HEK293 (cell line): ENCODE data around the gene COX10.
A peak's percentile ranks its signal among the peaks of the same experiment; 100 is the strongest.

ENCODE experiments used
- HOXD13 ChIP-seq: sonication (generic); formaldehyde crosslinking; IDR thresholded peaks from 2 replicates; pipeline ENCODE4 v1.8.0; 2022; ENCODE audit warnings: missing genetic modification reagents, borderline replicate concordance
- IKZF3 ChIP-seq: fragments of 450-650 bp; IDR thresholded peaks from 2 replicates; pipeline ENCODE4 v1.5.0; 2018; ENCODE audit warnings: missing biosample characterization, mild to moderate bottlenecking, missing genetic modification characterization, moderate library complexity
- KLF10 ChIP-seq: fragments of 450-650 bp; IDR thresholded peaks from 2 replicates; pipeline ENCODE4 v1.5.1; 2018; ENCODE audit warnings: missing biosample characterization, mild to moderate bottlenecking, missing genetic modification characterization
- OSR2 ChIP-seq: fragments of 450-650 bp; formaldehyde crosslinking; IDR thresholded peaks from 2 replicates; pipeline ENCODE4 v1.5.1; 2016; ENCODE audit warnings: missing biosample characterization, missing genetic modification characterization
- SETDB1 ChIP-seq: IDR thresholded peaks from one replicate; pipeline ENCODE4 v1.6.1; 2017; ENCODE audit warnings: mild to moderate bottlenecking, low read length, moderate library complexity, mixed read lengths; ENCODE audit not compliant: insufficient read length
- ZBTB20 ChIP-seq: fragments of 450-650 bp; formaldehyde crosslinking; IDR thresholded peaks from 2 replicates; pipeline ENCODE4 v1.5.1; 2016; ENCODE audit warnings: missing biosample characterization, missing genetic modification characterization
- ZBTB7A ChIP-seq: fragments of 450-650 bp; formaldehyde crosslinking; IDR thresholded peaks from 2 replicates; pipeline ENCODE4 v1.5.1; 2016; ENCODE audit warnings: low read depth, missing biosample characterization, missing genetic modification characterization
- ZFP69B ChIP-seq: fragments of 450-650 bp; formaldehyde crosslinking; IDR thresholded peaks from 2 replicates; pipeline ENCODE4 v1.5.1; 2016; ENCODE audit warnings: missing biosample characterization, missing genetic modification characterization
- ZNF114 ChIP-seq: fragments of 450-650 bp; formaldehyde crosslinking; IDR thresholded peaks from 2 replicates; pipeline ENCODE4 v1.5.0; 2017; ENCODE audit warnings: missing biosample characterization, missing genetic modification characterization
- ZNF138 ChIP-seq: fragments of 450-650 bp; formaldehyde crosslinking; IDR thresholded peaks from 2 replicates; pipeline ENCODE4 v1.5.1; 2016; ENCODE audit warnings: missing biosample characterization, missing genetic modification characterization, borderline replicate concordance
- ZNF221 ChIP-seq: fragments of 450-650 bp; formaldehyde crosslinking; IDR thresholded peaks from 2 replicates; pipeline ENCODE4 v1.5.1; 2017; ENCODE audit warnings: missing biosample characterization, missing genetic modification characterization, borderline replicate concordance
- ZNF223 ChIP-seq: fragments of 450-650 bp; formaldehyde crosslinking; IDR thresholded peaks from 2 replicates; pipeline ENCODE4 v1.5.1; 2016; ENCODE audit warnings: missing biosample characterization, missing genetic modification characterization
- ZNF544 ChIP-seq: fragments of 450-650 bp; formaldehyde crosslinking; IDR thresholded peaks from 2 replicates; pipeline ENCODE4 v1.5.0; 2017; ENCODE audit warnings: missing biosample characterization, missing genetic modification characterization
- ZNF548 ChIP-seq: fragments of 450-650 bp; formaldehyde crosslinking; IDR thresholded peaks from 2 replicates; pipeline ENCODE4 v1.5.1; 2016; ENCODE audit warnings: missing biosample characterization, missing genetic modification characterization
- ZNF558 ChIP-seq: fragments of 450-650 bp; formaldehyde crosslinking; IDR thresholded peaks from 2 replicates; pipeline ENCODE4 v1.5.1; 2016; ENCODE audit warnings: missing biosample characterization, missing genetic modification characterization
- ZNF560 ChIP-seq: fragments of 450-650 bp; formaldehyde crosslinking; IDR thresholded peaks from 2 replicates; pipeline ENCODE4 v1.5.1; 2017; ENCODE audit warnings: missing biosample characterization, missing genetic modification characterization, borderline replicate concordance
- ZNF561 ChIP-seq: fragments of 450-650 bp; IDR thresholded peaks from 2 replicates; pipeline ENCODE4 v1.5.1; 2018; ENCODE audit warnings: missing biosample characterization, missing genetic modification characterization, borderline replicate concordance
- ZNF843 ChIP-seq: fragments of 450-650 bp; formaldehyde crosslinking; IDR thresholded peaks from 2 replicates; pipeline ENCODE4 v1.5.1; 2016; ENCODE audit warnings: missing biosample characterization, missing genetic modification characterization
- TF ChIP-seq, protein P1 (sequence below): fragments of 450-650 bp; formaldehyde crosslinking; IDR thresholded peaks from 2 replicates; pipeline ENCODE4 v1.5.1; 2016; ENCODE audit warnings: missing biosample characterization, missing genetic modification characterization
- TF ChIP-seq, protein P2 (sequence below): fragments of 450-650 bp; formaldehyde crosslinking; IDR thresholded peaks from 2 replicates; pipeline ENCODE4 v1.5.1; 2017; ENCODE audit warnings: missing biosample characterization, missing genetic modification characterization
- TF ChIP-seq, protein P3 (sequence below): fragments of 450-650 bp; formaldehyde crosslinking; IDR thresholded peaks from 2 replicates; pipeline ENCODE4 v1.5.1; 2016; ENCODE audit warnings: missing biosample characterization, missing genetic modification characterization
- TF ChIP-seq, protein P4 (sequence below): fragments of 450-650 bp; formaldehyde crosslinking; IDR thresholded peaks from 2 replicates; pipeline ENCODE4 v1.5.1; 2016; ENCODE audit warnings: missing biosample characterization, missing genetic modification characterization
- TF ChIP-seq, protein P5 (sequence below): fragments of 450-650 bp; formaldehyde crosslinking; IDR thresholded peaks from 2 replicates; pipeline ENCODE4 v1.5.1; 2016; ENCODE audit warnings: missing biosample characterization, missing genetic modification characterization
- TF ChIP-seq, protein P6 (sequence below): sonication (generic); formaldehyde crosslinking; IDR thresholded peaks from 2 replicates; pipeline ENCODE4 v1.8.1; 2022; ENCODE audit warnings: mild to moderate bottlenecking, moderate library complexity, missing genetic modification reagents
- TF ChIP-seq, protein P7 (sequence below): fragments of 450-650 bp; formaldehyde crosslinking; IDR thresholded peaks from 2 replicates; pipeline ENCODE4 v1.5.1; 2016; ENCODE audit warnings: missing biosample characterization, missing genetic modification characterization
- TF ChIP-seq, protein P8 (sequence below): fragments of 450-650 bp; formaldehyde crosslinking; IDR thresholded peaks from 2 replicates; pipeline ENCODE4 v1.5.1; 2017; ENCODE audit warnings: missing biosample characterization, missing genetic modification characterization

COX10 gene

DNA sequence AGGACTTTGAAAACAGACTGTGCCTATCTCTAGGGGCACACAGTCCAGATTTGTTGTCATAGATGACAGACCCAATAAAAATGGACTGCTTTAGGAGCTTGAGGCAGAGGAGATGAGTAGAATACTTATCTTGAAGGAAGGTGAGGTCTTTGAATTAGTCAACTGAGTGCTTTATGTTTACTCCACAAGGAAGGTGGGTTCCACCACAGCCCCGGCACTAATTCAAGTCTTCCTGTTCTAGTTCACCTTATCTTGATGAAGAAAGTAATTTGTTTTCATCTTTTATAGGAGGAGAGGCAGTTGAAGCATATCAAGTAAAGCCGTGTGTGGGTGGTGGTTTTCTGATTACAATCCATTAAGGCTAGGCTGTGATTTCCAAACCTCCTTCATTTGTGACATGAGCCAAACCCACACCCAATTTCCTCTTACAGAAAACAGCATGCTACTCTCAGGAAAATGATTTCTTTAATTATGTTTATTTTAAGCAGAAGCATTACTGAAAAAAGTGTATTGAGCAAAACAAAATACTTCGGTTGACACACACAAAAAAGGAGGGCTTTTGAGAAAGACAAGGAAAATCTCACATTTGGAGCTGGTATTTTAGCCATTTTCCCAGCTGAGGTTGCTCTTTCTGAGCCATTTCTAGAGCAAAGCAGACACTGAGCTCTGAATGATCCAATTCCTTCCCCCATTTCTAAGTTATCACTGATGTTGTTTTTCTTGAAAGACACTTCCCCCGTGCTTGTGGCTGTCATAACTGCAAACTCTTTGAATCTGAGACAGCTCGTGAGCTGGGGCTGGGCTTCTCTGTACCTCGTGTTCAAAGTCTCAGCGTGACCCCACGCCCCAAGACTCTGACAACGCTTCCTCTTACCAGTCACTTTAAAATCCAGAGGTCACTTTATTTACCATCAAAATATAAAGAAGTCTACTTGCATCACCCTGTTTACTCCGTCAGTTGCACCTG lies 132.0 kb downstream of the COX10 start (continued):
- TF ChIP-seq, protein P1, sequence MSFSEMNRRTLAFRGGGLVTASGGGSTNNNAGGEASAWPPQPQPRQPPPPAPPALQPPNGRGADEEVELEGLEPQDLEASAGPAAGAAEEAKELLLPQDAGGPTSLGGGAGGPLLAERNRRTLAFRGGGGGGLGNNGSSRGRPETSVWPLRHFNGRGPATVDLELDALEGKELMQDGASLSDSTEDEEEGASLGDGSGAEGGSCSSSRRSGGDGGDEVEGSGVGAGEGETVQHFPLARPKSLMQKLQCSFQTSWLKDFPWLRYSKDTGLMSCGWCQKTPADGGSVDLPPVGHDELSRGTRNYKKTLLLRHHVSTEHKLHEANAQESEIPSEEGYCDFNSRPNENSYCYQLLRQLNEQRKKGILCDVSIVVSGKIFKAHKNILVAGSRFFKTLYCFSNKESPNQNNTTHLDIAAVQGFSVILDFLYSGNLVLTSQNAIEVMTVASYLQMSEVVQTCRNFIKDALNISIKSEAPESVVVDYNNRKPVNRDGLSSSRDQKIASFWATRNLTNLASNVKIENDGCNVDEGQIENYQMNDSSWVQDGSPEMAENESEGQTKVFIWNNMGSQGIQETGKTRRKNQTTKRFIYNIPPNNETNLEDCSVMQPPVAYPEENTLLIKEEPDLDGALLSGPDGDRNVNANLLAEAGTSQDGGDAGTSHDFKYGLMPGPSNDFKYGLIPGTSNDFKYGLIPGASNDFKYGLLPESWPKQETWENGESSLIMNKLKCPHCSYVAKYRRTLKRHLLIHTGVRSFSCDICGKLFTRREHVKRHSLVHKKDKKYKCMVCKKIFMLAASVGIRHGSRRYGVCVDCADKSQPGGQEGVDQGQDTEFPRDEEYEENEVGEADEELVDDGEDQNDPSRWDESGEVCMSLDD (tag by site-specific recombination): no peak
- TF ChIP-seq ZFP69B (no peak), HOXD13 (CRISPR knock-in tag) (no peak), ZNF221 (tag by site-specific recombination) (no peak), ZNF561 (tag by site-specific recombination) (no peak), ZNF114 (tag by site-specific recombination) (no peak), ZNF548 (tag by site-specific recombination) (no peak), ZBTB7A (tag by site-specific recombination) (no peak), ZNF558 (no peak), SETDB1 (no peak), ZNF223 (tag by site-specific recombination) (no peak), OSR2 (tag by site-specific recombination) (0 out of 2 replicates have a peak, but pooled peaks have one; percentile 8), ZNF560 (tag by site-specific recombination) (no peak), KLF10 (tag by site-specific recombination) (no peak), ZNF843 (tag by site-specific recombination) (0 out of 2 replicates have a peak, but pooled peaks have one; percentile 28), ZBTB20 (no peak), ZNF138 (tag by site-specific recombination) (no peak), ZNF544 (tag by site-specific recombination) (no peak), IKZF3 (no peak)
- TF ChIP-seq, protein P2, sequence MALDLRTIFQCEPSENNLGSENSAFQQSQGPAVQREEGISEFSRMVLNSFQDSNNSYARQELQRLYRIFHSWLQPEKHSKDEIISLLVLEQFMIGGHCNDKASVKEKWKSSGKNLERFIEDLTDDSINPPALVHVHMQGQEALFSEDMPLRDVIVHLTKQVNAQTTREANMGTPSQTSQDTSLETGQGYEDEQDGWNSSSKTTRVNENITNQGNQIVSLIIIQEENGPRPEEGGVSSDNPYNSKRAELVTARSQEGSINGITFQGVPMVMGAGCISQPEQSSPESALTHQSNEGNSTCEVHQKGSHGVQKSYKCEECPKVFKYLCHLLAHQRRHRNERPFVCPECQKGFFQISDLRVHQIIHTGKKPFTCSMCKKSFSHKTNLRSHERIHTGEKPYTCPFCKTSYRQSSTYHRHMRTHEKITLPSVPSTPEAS (tag by site-specific recombination): no peak
- TF ChIP-seq, protein P3, sequence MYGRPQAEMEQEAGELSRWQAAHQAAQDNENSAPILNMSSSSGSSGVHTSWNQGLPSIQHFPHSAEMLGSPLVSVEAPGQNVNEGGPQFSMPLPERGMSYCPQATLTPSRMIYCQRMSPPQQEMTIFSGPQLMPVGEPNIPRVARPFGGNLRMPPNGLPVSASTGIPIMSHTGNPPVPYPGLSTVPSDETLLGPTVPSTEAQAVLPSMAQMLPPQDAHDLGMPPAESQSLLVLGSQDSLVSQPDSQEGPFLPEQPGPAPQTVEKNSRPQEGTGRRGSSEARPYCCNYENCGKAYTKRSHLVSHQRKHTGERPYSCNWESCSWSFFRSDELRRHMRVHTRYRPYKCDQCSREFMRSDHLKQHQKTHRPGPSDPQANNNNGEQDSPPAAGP (tag by site-specific recombination): 0 out of 2 replicates have a peak, but pooled peaks have one; percentile 49
- TF ChIP-seq, protein P4, sequence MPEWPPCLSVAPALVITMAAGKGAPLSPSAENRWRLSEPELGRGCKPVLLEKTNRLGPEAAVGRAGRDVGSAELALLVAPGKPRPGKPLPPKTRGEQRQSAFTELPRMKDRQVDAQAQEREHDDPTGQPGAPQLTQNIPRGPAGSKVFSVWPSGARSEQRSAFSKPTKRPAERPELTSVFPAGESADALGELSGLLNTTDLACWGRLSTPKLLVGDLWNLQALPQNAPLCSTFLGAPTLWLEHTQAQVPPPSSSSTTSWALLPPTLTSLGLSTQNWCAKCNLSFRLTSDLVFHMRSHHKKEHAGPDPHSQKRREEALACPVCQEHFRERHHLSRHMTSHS (tag by site-specific recombination): no peak
- TF ChIP-seq, protein P5, sequence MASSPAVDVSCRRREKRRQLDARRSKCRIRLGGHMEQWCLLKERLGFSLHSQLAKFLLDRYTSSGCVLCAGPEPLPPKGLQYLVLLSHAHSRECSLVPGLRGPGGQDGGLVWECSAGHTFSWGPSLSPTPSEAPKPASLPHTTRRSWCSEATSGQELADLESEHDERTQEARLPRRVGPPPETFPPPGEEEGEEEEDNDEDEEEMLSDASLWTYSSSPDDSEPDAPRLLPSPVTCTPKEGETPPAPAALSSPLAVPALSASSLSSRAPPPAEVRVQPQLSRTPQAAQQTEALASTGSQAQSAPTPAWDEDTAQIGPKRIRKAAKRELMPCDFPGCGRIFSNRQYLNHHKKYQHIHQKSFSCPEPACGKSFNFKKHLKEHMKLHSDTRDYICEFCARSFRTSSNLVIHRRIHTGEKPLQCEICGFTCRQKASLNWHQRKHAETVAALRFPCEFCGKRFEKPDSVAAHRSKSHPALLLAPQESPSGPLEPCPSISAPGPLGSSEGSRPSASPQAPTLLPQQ: no peak
- TF ChIP-seq, protein P6, sequence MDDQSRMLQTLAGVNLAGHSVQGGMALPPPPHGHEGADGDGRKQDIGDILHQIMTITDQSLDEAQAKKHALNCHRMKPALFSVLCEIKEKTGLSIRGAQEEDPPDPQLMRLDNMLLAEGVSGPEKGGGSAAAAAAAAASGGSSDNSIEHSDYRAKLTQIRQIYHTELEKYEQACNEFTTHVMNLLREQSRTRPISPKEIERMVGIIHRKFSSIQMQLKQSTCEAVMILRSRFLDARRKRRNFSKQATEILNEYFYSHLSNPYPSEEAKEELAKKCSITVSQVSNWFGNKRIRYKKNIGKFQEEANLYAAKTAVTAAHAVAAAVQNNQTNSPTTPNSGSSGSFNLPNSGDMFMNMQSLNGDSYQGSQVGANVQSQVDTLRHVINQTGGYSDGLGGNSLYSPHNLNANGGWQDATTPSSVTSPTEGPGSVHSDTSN (CRISPR knock-in tag): no peak
- TF ChIP-seq, protein P7, sequence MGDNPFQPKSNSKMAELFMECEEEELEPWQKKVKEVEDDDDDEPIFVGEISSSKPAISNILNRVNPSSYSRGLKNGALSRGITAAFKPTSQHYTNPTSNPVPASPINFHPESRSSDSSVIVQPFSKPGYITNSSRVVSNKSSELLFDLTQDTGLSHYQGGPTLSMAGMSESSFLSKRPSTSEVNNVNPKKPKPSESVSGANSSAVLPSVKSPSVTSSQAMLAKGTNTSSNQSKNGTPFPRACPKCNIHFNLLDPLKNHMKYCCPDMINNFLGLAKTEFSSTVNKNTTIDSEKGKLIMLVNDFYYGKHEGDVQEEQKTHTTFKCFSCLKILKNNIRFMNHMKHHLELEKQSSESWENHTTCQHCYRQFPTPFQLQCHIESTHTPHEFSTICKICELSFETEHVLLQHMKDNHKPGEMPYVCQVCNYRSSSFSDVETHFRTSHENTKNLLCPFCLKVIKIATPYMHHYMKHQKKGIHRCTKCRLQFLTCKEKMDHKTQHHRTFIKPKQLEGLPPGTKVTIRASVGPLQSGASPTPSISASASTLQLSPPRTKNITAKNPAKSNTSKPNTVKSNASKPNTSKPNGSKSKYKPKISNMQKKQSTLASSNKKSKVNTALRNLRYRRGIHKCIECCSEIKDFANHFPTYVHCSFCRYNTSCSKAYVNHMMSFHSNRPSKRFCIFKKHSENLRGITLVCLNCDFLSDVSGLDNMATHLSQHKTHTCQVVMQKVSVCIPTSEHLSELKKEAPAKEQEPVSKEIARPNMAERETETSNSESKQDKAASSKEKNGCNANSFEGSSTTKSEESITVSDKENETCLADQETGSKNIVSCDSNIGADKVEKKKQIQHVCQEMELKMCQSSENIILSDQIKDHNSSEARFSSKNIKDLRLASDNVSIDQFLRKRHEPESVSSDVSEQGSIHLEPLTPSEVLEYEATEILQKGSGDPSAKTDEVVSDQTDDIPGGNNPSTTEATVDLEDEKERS: no peak
- TF ChIP-seq, protein P8, sequence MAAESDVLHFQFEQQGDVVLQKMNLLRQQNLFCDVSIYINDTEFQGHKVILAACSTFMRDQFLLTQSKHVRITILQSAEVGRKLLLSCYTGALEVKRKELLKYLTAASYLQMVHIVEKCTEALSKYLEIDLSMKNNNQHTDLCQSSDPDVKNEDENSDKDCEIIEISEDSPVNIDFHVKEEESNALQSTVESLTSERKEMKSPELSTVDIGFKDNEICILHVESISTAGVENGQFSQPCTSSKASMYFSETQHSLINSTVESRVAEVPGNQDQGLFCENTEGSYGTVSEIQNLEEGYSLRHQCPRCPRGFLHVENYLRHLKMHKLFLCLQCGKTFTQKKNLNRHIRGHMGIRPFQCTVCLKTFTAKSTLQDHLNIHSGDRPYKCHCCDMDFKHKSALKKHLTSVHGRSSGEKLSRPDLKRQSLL (tag by site-specific recombination): no peak
- TF ChIP-seq, all 188 proteins: peak for 10
